Stimulated activated CD8-positive, alpha-beta memory T cell treated with anti-CD3 and anti-CD28 coated beads, Interleukin-15, amount 100 ng/mL, for 4 hours (primary cell): Measurements from ENCODE around the gene NR1I3.

Experiments
- DNase-seq, 2 donors: peaks; one replicate each; pipeline ENCODE4 v3.0.0-alpha.2; 2020; ENCODE audit warnings: low read depth in 2 of 2

The NR1I3 gene

GRCh38 chr1:161196521-161197451, 41.2 kb downstream of the NR1I3 start:
- no peak for DNase-seq

- DNase-seq, result no peak
Observed at GRCh38 chr1:161196111-161196510, 41.9 kb downstream of the NR1I3 start.

- no peak for DNase-seq
Observed at GRCh38 chr1:161195171-161195570, 42.8 kb downstream of the NR1I3 start.

- DNase-seq, result no peak
Observed at GRCh38 chr1:161193561-161194235, 44.3 kb downstream of the NR1I3 start.

- DNase-seq, result peak in 1 of 2 donors; percentile 41
Observed at GRCh38 chr1:161192476-161193465, 45.2 kb downstream of the NR1I3 start.

- DNase-seq, result no peak
Observed at GRCh38 chr1:161191971-161192370, 46.0 kb downstream of the NR1I3 start.

GRCh38 chr1:161190962-161191521, 47.0 kb downstream of the NR1I3 start:
- no peak for DNase-seq

- DNase-seq, result no peak
Observed at GRCh38 chr1:161189036-161189435, 49.0 kb downstream of the NR1I3 start.

GRCh38 chr1:161188381-161188780, 49.6 kb downstream of the NR1I3 start:
- DNase-seq, result no peak

GRCh38 chr1:161187311-161187710, 50.7 kb downstream of the NR1I3 start:
- DNase-seq, result no peak

GRCh38 chr1:161185732-161186311, 52.2 kb downstream of the NR1I3 start:
- DNase-seq, result no peak

GRCh38 chr1:161185282-161185682, 52.7 kb downstream of the NR1I3 start:
- peak; percentile 35 to 59 for DNase-seq

GRCh38 chr1:161182214-161182613, 55.8 kb downstream of the NR1I3 start:
- DNase-seq, result peak; percentile 19 to 48

- DNase-seq, result no peak
Observed at GRCh38 chr1:161180639-161181038, 57.4 kb downstream of the NR1I3 start.

- DNase-seq, result no peak
Observed at GRCh38 chr1:161179698-161180097, 58.3 kb downstream of the NR1I3 start.
